ENCODE data around the gene CEACAM4. TPM values are rescaled to one million over a fixed set of nuclear protein-coding genes. Genes with fewer than 3 reads are reported as not detected.
"Not testable (repeated sequence)": the region's sequence is repeated elsewhere in the genome, so short reads cannot be mapped to it uniquely, and the experiment has no call there.

Gene CEACAM4
- total RNA-seq, 1 donor from 2014 or later, result 6.0 TPM

GRCh38 chr19:41586064-41586463 is 40.8 kb downstream of the CEACAM4 start:
- no peak for DNase-seq (ENCODE audit: low spot score)

GRCh38 chr19:41584931-41585330 is 41.9 kb downstream of the CEACAM4 start:
- DNase-seq (ENCODE audit: low spot score), result no peak

GRCh38 chr19:41584260-41584810 is 42.5 kb downstream of the CEACAM4 start:
- DNase-seq (ENCODE audit: low spot score), result no peak

GRCh38 chr19:41582577-41583182 is 44.2 kb downstream of the CEACAM4 start:
- DNase-seq (ENCODE audit: low spot score), result not testable (repeated sequence)

GRCh38 chr19:41581068-41581467 is 45.8 kb downstream of the CEACAM4 start:
- DNase-seq (ENCODE audit: low spot score), result not testable (repeated sequence)

- no peak for DNase-seq (ENCODE audit: low spot score)
These were observed 48.0 kb downstream of the CEACAM4 start for GRCh38 chr19:41578886-41579285.

- DNase-seq (ENCODE audit: low spot score), result no peak
These were observed 49.0 kb downstream of the CEACAM4 start for GRCh38 chr19:41577833-41578232.

- DNase-seq (ENCODE audit: low spot score), result no peak
These were observed 49.6 kb downstream of the CEACAM4 start for GRCh38 chr19:41577144-41577830.

GRCh38 chr19:41575998-41576397 is 50.9 kb downstream of the CEACAM4 start, which contains the start of gene CEACAM21:
CEACAM21 (plus strand) TSS chr19:41576166; CDS start chr19:41576275, 109 bp downstream.
- no peak for DNase-seq (ENCODE audit: low spot score)

- no peak for DNase-seq (ENCODE audit: low spot score)
These were observed 56.2 kb downstream of the CEACAM4 start for GRCh38 chr19:41570639-41571112.

GRCh38 chr19:41570179-41570578 is 56.7 kb downstream of the CEACAM4 start:
- DNase-seq (ENCODE audit: low spot score), result no peak

GRCh38 chr19:41569481-41570150 is 57.3 kb downstream of the CEACAM4 start:
- no peak for DNase-seq (ENCODE audit: low spot score)

Other genes starting within 250 kb of the CEACAM4 start
- 9.6 TPM for gene EXOSC5, start 229.7 kb downstream of the CEACAM4 start, total RNA-seq
- gene BCKDHA, start 229.3 kb downstream of the CEACAM4 start, total RNA-seq, result 5.7 TPM
- 8.1 TPM for gene B3GNT8, start 199.7 kb downstream of the CEACAM4 start, total RNA-seq
- 33.0 TPM for gene DMAC2, start 187.2 kb downstream of the CEACAM4 start, total RNA-seq
- not detected for gene ERICH4, start 183.9 kb downstream of the CEACAM4 start, total RNA-seq
- gene CEACAM21, start 50.9 kb downstream of the CEACAM4 start, total RNA-seq, result 2.1 TPM
- gene CEACAM7, start 61.2 kb upstream of the CEACAM4 start, total RNA-seq, result not detected
- gene CEACAM5, start 81.6 kb upstream of the CEACAM4 start, total RNA-seq, result 0.35 TPM
- 0.22 TPM for gene CEACAM6, start 128.5 kb upstream of the CEACAM4 start, total RNA-seq
- 1.6 TPM for gene CEACAM3, start 169.5 kb upstream of the CEACAM4 start, total RNA-seq
- not detected for gene LYPD4, start 217.6 kb upstream of the CEACAM4 start, total RNA-seq
- gene DMRTC2, start 218.0 kb upstream of the CEACAM4 start, total RNA-seq, result not detected
- 1,067 TPM for gene RPS19, start 233.2 kb upstream of the CEACAM4 start, total RNA-seq

Measured in mesenteric fat pad (tissue), 1 donor.